HG03565 (cell line): ENCODE data around the gene PLEKHS1.
"Not testable (repeated sequence)": the region's sequence is repeated elsewhere in the genome, so short reads cannot be mapped to it uniquely, and the experiment has no call there.

Experiments
- ATAC-seq: cut with Tn5 transposase; IDR thresholded peaks from one replicate; pipeline ENCODE4 v1.9.1; 2021; ENCODE audit warnings: mild to moderate bottlenecking, moderate library complexity; ENCODE audit not compliant: unreplicated experiment

The PLEKHS1 gene

DNA sequence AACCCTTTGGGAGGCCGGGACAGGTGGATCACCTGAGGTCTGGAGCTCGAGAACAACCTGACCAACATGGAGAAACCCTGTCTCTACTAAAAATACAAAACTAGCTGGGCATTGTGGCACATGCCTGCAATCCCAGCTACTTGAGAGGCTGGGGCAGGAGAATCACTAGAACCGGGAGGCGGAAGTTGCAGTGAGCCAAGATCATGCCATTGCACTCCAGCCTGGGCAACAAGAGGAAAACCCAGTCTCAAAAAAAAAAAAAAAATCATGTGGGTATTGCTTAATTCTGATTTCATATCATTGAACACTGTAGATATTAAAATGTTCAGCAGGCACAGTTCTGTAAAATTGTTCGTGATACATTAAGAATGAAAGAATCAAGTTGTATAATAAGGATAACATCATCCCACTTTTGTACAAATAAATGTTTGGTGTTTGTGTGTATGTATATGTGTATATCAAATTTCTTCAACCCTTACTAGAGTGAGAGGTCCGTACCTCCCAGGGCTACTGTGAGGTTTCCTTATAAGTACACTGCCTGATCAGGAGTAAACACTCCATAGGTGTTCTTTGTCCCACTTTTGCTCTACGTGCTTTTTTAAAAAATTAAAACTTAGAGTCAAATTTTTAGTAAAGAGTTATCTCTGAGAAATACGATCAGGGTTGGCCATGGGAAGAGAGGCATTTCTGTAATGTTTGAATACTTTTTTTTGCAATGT lies 31.7 kb downstream of the PLEKHS1 start:
- no peak for ATAC-seq

DNA sequence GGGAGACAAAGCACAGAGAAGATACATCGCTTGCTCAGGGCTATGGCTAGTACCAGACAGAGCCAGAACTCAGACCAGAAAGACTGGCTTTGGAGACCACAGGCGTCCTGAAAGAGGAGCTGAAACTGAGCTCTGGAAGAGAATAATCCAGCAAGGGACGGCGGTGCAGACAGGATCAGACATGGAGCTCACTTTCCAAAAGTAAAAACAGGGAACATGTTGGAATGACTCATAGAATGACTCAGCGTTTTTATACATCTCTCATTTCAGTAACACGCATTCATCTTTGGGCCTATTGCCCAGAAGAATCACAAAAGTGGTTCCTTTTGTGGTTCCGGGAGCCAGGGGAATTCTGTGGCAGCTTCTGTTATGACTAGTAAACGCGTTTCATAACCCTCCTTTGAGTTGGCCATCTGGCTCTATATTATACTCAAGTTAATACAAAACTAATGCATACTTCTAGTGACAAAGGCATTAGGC lies 37.2 kb downstream of the PLEKHS1 start:
- ATAC-seq: peak; percentile 85

- ATAC-seq: no peak
These were observed 40.2 kb downstream of the PLEKHS1 start for GRCh38 chr10:113791691-113792090.

- ATAC-seq: no peak
These were observed 50.1 kb downstream of the PLEKHS1 start for GRCh38 chr10:113801569-113801968.

GRCh38 chr10:113802997-113803396 lies 51.5 kb downstream of the PLEKHS1 start:
- ATAC-seq: no peak

DNA sequence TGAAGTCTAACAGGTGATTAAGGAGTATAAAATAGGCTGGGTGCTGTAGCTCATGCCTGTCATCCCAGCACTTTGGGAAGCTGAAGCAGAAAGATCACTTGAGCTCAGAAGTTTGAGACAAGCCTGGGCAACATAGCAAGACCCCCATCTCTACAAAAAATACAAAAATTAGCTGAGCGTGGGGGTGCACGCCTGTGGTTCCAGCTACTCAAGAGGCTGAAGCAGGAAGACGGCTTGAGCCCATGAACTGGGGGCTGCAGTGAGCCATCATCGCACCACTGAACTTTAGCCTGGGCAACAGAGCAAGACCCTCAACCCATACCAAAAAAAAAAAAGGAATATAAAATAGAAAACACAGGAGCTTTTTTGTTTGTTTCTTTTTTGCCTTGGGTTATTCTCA lies 55.0 kb downstream of the PLEKHS1 start:
- no peak for ATAC-seq

DNA sequence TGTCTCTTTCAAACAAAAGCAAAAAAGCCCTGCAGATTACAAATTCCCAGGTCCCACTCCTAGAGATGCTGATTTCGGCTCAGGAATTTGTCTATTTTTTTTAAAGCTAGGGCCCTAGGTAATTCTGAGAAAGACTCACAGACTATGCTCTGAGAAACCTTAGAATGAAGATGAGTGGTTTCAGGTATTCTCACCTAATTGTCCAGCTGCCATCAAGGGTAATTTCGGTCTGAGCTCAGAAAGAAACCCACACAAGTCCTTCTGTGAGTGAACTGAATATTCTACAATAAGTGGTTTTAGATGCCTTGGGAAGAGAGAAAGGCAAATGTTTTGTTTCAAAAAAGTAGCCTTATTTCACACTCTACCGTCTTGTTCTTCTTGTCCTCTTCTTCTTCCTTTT lies 56.7 kb downstream of the PLEKHS1 start:
- no peak for ATAC-seq

GRCh38 chr10:113814700-113815099 lies 63.2 kb downstream of the PLEKHS1 start:
- ATAC-seq: not testable (repeated sequence)

GRCh38 chr10:113819989-113820388 lies 68.5 kb downstream of the PLEKHS1 start:
- no peak for ATAC-seq

GRCh38 chr10:113820507-113820906 lies 69.0 kb downstream of the PLEKHS1 start:
- no peak for ATAC-seq

DNA sequence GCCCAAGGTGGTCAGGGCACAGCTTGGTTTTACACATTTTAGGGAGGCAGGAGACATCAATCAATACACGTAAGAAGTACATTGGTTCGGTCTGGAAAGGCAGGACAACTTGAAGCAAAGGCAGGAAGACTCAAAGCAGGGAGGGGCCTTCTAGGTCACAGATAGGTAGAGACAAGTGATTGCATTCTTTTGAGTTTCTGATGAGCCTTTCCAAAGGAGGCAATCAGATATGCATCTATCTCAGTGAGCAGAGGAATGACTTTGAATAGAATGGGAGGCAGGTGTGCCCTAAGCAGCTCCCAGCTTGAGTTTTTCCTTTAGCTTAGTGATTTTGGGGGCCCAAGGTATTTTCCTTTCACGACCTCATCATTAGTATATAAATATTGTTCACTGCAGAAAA lies 69.8 kb downstream of the PLEKHS1 start:
- ATAC-seq: not testable (repeated sequence)

- ATAC-seq: no peak
These were observed 70.7 kb downstream of the PLEKHS1 start for GRCh38 chr10:113822174-113822573.

GRCh38 chr10:113823389-113823788 lies 71.9 kb downstream of the PLEKHS1 start:
- no peak for ATAC-seq

GRCh38 chr10:113825791-113826190 lies 74.3 kb downstream of the PLEKHS1 start:
- ATAC-seq: no peak

- not testable (repeated sequence) for ATAC-seq
These were observed 77.1 kb downstream of the PLEKHS1 start for GRCh38 chr10:113828567-113828966.
